AML-193 (cell line): Measurements from ENCODE around the gene DAB2IP.

Source experiments
- DNase-seq, 2 experiments: peaks; one replicate each; lab custom pipeline; 2025; lab: John Stamatoyannopoulos, UW

DAB2IP gene

DNA sequence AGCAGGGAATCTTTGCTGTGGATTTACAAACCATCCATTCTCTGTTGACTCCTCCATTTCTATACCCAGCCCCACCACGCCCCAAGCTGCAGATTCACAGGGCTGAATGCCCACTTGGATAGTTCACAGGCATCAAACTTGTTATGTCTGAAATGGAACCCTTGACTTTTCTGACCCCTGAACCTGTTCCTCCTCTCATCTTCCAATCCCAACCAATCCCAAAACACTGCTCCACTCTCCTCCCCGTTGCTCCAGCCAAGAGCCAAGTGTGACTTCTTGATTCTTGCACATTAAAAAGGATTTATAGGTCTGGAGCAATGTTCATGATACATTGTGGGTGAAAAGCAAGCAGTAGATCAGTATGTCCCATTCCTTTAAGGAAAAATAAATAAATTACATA, 145.6 kb downstream of the DAB2IP start:
- no peak for DNase-seq

DNA sequence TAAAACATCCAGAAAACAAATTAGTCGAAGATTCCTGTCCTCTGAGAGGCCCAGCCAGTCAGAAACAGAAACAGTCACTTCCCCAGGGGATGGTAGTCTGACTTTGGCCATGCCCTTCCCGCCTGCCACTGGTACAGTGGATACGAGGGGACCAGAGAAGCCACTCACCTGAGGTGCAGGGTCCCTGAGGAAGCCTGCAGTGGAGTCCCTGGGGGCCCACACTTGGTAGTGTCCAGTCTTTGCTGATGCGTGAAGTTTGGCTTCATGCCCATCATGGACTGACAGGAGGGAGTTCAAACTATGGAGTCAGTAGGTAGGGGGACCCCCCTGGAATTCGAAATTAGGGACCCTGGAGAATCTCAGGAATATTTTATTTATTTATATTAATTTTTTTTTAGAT, 147.5 kb downstream of the DAB2IP start:
- DNase-seq = no peak

DNA sequence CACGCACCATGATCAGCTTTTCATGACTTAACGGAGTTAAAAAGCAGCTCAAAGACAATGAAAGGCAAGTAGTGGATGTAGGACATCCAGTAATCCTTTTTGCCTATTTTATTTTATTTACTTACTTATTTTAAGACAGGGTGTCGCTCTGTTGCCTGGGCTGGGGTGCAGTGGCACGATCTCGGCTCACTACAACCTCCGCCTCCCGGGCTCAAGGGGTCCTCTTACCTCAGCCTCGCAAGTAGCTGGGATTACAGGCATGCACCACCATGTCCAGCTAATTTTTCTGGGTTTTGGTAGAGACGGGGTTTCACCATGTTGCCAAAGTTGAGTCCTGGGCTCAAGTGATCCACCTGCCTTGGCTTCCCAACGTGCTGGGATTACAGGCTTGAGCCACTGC, 148.9 kb downstream of the DAB2IP start:
- DNase-seq = no peak

DNA sequence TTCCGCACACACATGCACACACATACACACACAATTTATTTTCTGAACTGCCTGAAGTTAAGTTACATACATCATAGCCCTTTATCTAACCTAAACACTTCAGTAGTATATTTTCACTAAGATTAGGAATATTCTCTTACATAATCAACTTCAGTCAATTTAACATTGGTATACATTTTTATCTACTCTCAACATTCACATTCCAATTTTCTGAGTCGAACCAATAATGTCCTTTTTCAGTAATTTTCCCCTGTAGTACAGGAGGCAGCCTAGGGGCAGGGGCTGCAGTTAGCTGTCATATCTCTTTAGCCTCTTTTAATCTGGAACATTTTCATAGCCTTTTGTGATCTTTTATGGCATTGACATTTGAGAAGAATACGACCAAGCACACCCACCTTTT, 150.1 kb downstream of the DAB2IP start:
- no peak for DNase-seq

DNA sequence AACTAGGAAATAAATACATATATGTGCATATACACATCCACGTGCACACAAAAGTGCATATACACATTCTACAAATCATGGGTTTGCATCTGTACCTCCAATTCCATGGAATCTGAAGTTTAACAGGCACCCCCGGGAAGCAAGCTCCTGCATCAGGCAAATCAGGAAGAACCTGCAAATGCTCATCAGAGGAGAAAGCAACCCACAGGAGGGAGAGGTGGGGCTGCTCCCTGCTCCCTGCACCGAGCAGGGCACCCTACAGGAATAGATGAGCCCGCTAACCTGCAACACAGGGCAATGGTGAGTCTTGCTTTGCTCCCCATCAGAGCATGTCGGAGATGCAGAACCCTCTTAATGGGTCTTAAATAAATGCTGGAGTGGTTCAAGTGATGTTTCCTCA, 151.3 kb downstream of the DAB2IP start:
- no peak for DNase-seq

DNA sequence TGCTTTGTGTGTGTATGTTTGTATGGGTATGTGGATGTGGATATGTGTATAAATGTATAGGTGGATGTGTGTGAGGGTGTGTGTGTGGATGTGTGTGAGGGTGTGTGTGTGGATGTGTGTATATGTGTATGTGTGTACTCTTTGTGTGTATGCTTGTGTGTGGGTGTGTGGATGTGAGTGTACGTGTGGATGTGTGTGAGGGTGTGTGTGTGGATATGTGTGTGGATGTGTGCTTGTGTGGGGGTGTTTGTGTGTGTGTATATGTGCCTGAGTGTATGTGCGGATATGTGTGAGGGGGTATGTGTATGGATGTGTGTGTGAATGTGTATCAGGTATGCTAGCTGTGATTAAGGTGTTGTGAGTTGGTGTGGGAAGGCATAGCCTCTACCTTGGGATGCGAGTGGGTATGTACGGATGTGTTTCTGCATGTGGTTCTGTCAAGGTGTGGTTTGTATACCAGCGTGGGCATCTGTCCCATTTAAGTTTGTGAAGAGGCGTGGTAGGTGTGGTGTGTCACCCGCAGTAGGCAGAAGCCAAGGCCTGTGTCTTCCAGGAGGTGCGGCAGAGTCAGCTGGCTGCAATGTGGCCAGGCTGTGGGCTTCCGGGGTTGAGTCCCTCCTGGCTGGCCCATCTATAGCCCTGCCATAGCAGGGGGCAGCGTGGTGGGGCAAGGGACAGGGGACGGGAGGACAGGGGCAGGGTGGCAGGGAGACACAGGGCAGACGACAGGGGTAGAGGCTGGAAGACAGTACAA, 155.8 kb downstream of the DAB2IP start:
- no peak for DNase-seq

DNA sequence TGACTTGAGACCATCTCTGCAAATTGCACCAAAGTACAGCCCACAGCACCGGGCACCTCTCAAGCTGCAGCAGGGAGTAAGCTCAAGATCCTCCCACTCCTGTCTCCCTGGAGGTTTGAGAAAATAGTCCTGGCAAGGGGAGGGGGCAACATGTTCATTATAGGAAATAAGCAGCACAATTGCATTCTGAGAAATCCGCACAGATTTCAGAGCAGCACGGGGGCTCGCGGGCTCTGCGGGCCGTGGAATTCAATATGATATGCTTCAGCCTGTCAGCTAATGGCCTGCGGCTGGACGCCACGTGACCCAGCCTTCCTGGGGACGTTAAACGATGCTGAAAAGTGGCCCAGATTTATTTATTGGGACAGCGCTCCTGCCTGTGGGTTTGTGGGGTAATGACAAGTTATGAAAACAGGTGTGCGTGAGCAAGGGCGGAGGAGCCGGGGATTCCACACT, 156.4 kb downstream of the DAB2IP start:
- no peak for DNase-seq

DNA sequence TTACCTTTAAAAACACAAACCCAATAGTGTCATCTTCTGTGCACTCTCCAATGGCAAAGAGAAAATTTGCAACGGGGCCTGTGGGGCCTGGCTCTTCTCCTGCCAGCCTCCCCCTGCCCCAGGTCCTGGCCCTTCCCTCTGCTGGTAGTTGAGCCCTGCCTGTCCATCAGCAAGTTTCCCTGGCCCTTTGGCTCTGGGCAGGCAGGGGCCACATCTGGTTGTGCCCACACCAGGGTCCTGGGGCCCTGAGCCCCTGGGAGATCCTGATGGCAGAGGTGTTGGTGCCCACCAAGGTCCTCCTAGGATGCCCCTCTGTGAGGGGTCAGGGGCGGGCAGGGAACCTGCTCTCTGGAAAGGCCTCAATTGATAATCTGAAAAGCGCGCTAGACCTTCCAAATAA, 157.3 kb downstream of the DAB2IP start:
- no peak for DNase-seq

DNA sequence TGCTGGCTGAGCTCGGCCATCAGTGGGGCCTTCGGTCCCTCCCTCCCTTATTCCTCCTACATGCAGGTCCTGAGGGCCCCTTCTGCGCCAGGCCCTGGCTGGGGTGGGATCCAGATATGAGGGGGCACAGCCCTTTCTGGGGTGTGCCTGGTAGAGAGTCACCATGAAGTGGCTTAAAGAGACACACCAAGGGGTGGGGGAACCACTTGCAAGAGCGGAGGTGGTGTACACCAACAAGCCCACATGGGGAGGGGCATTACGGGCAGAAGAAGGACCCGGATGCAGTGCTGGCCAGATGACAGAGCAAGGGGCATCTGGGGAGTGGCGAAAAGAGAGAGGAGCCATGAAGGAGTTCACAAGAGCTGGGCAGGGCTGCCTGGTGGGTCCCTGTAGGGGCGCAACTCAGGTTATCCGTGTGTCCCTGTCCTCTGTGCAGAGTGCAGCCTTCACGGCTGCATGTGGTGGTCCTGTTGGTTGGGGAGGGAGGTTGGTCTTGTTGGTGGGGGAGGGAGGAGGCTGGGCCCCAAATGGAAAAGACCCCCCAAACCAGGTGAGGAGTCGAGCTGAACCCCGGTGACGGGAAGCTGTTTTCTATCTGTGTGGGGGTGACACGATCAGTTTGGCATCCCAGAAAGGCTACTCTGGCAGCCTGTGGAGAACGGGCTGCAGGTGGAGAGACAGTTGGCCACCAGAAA, 158.1 kb downstream of the DAB2IP start:
- no peak for DNase-seq

DNA sequence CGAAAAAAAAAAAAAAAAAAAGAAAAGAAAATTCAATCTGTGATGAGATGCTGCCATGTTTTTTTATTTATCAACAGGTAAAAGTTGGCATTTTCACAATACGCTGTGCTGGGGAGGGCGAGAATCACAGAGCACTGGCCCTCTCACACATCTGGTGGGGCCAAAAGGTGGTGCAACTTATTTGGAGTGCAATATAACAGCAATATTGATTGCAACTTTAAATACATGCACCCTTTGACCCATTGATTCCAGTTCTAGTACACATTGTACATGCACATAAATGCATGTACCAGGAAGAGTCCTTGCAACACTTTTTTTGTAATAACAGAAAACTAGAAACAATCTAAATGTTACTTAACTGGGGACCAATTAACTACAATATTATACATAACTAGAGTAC, 159.1 kb downstream of the DAB2IP start:
- DNase-seq = no peak

DNA sequence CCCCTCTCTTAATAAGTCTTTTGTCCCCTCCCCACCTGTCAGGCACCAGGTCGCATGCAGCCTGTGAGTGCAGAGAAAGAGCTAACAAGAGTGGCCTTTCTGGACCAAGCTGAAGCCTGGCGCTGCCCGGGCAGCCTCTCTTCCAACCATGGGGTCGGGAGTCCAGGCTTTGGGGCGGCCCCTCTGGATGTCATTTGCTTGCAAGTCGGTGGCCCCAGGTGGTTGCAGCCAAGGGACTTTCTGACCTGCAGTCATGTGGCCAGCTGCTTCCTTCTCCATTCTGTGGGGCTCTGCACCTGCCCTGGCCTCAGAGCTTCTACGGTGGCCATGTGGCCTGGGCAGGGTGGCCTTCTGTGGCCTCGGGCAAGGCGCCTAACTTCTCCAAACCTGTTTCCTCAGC, 159.7 kb downstream of the DAB2IP start:
- DNase-seq = no peak

DNA sequence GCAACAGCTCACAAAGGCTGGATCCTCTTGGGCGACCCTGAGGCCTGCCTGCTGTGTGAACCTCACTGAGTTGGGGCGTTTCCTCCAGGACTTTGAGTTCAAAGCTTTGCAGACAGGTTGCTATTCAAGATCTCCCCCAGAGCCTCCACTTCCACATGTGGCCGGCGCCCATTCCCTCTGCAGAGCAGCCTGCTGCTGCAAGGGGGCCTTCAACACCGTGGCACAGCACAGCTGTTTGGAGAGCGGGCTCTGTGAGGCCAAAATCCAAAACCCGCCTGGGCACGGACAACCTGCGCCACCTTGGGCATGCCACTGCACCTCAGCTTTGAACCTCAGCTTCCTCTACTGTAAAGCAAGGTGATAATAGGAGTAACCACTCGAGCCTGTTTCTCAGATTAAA, 160.3 kb downstream of the DAB2IP start:
- no peak for DNase-seq

DNA sequence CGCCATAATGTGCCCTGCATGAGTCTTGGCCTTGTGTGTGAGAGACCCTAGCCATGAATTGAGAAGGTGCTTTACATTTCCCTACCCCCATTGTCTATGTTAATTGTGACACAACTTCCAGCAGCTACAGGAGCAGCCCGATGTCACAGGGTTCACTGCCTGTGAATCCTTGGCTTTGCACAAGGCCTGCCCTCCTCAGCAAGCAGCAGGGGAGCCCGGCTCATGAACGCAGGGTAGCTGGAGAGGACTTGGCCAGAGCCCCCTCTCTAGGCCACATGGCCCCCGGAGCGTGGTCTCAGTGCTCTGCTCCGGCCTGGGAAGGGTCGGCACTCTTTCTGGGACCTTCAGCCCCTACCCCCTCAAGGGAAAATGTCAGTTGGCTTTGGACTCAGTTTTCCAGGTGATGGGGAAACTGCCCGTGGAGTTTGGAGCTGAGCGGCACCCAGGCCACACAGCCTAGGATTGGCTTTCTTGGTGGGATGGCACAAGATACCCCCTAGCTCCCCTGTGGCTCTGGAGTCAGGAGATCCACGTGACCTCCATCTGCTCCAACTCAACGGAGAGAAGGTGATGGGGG, 160.8 kb downstream of the DAB2IP start:
- no peak for DNase-seq

DNA sequence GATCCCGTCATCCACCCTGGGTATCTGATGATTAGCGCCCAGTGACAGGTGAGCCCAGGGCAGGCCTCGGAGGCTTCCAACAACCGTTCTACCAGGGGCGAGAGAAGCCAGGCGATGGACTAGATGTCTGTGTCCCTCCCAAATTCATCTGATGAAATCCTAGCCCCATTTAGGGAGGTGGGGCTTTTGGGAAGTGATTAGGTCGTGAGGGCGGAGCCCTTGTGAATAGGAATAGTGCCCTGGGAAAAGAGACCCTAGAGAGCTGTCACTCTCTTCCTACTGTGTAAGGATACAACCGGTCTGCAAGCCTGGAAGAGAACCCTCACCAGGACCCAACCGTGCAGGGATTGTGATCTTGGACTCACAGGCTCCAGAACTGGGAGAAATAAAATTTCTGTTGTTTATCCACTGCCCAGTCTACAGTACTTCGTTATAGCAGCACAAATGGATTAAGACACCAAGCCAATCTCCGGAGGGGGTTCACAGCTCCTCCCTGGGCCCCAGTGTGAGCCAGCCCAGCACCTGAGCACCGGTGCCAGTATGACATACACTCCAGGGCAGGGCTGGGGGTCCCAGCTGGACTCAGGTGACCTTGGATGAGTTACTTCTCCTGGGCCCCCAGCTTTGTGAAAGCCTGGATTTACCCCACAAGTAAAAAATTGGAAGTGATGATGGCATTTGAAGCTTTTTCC, 162.2 kb downstream of the DAB2IP start:
- no peak for DNase-seq

DNA sequence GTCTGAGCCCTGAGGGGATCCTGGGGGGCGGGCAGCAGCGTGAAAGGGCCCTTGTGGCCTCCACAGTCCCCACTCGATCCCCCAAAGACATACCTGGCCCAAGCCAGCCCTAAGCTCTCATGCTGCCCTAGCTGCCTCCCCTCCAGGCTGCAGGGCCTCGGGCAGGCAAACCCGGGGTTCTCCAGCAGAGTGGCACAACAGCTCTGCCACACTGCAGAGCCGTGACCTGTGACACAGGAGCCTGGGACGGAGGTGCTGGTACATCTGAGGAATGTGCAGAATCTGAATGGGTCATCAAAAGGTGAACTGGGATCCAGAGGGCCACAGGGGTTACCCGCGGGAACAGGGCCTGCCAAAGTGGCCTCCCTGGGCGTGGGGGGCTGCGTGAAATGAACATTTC, 163.2 kb downstream of the DAB2IP start:
- DNase-seq = no peak

DNA sequence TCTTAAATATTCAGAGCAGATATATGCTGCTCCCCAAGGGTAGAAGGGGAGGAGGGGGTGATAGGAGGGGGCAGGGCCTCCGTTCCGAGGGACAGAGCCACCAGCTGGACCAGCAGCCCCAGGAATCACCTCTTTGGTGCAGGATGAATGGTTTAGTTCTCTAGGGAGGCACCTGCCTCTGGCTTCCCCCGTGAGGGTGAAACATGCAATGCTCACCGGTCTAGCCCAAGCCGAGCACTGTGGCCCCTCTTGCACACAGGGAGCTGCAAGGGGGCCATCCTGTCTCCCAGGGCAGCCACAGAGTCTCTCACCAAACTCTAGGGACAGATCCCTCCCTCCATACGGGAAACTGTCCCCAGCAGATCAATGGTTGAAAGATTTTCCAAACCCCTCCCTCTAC, 163.7 kb downstream of the DAB2IP start:
- no peak for DNase-seq

DNA sequence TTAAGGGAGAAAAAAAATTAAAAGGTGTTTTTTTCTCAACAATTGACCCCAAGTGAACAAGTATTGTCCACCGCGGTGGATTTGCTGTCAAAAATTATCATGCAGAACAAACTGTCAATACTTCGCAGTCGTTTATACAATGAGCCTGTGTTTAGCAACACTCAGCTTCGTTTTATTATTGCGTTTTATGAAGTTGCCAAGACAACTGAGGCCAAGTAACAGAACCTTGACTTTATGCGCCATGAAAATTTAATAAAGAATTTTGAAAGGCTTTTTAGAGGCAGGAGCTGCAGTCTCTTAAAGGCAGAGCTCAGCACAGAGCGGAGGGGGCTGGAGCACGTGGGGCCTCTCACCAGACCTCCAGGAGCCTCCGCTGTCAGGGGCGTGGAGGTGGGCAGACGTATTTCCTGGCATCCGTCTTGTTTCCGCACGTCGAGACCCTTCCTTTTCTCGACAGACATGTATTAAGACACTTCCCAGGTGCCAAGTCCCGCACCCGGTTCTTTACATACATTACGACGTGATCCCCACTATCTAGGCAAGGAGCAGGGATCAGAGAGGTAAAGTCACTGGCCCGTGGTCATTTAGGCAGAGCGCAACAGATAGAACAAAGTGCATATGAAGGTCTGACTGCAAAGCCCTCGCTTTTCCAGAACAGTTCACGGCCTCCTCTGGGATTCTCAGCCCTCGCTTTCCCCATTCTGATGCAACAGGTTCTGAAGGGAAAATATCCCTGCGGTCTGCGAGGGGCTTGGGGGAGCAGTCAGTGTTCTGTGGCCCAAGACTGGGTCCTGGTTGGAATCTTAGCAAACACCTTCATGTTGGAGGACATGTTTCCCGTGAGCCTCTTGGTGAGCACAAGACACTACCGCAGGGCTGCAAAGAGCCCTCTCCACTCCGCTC, 164.4 kb downstream of the DAB2IP start:
- DNase-seq = no peak

DNA sequence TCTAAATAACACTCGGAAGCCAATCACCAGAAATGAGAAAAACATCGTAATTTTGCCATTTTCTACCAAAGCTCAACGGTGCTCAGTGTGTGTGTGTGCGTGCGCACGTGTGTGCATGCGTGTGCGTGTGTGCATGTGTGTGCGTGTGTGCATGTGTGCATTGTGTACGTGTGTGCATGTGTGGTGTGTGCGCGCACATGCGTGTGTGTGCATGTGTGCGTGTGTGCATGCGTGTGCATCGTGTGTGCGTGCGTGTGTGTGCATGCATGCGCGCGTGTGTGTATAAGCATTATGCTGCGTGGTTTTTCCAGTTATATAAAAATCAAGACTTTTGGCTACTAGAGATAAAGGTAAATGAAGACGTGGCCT, 165.0 kb downstream of the DAB2IP start:
- DNase-seq = no peak

DNA sequence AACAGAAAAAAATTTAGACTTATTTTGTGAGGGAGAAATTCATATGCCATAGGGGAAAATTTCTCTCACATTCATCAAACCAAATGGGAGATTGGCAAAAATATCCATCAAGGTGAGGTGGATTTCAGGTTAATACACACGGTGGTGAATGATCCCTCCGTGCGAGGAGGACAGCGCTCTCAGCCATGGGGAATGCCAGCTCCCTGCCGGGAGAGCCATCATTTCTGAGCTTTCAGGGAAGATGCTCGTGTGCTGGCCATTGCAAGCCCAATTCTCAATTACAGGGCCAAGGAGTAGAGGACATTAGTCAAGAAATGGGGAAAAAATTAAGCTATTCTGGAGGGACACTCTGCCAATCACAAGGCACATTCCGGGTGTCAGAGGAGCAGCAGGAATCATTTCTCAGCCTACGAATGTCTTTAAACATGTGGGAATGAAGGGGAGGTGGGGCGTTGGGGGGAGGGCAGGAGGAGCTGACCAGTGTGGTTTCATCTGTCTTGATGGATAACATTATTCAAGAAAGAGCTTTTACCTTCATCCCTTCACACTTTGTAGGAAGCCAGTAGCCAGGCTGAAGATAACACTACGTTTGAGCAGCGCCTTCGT, 165.5 kb downstream of the DAB2IP start:
- no peak for DNase-seq

DNA sequence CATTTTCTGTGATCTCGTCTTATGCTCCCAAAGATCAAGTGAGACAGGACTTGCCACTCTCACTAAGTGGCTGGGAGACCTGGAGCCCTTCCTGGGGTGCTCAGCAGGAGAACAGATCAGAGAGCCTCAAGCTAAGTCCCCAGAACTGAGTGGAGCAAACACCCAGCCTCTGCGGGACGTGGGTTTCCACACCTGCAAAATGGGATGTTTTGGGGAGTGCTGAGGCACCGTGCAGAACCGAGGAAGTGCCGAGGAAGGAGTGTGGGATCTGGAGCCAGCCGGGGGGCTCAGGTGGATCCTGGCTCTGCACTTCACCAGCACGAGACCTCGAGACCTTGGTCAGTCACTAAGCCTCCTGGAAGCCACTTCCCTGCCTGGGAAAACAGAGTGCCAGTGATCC, 166.0 kb downstream of the DAB2IP start:
- no peak for DNase-seq

DNA sequence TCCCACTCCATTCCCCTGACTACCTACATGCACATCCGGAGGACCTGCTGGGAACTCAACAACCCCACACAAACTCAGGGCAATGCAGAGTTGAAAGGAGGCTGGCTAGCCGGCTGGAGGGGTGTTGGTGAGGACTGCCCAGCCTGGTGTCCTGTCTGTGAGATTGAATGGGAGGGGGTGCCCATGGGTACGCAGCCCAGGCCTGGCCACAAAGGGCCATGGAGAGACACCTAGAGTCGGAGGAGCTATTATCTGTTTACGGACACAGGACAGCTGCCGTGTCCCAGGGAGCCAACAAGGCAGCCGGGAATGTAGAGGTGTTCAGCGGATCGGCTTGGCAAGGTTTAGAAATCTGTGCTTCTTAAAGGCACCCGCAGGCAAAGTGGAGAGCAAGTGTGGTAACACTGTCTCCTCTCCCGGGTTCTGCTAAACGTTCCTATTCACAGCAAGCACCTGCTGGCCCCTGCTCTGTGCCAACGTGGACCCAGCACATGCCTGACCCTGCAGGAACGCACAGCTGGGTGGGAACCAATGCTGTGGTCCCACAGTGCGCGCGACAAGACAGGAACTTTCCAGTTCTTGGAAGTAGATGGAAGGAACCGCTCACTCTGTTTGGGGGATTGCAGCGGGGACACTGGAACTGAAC, 166.7 kb downstream of the DAB2IP start:
- no peak for DNase-seq
